HepG2 (cell line): ENCODE measurements around the gene PTGDS. TPM values are rescaled to one million over a fixed set of nuclear protein-coding genes. Genes with fewer than 3 reads are reported as not detected.

Source experiments
- BRF2 ChIP-seq: sonication (generic); formaldehyde crosslinking; IDR thresholded peaks from 2 replicates; pipeline ENCODE4 v1.8.1; 2022; ENCODE audit warnings: mild to moderate bottlenecking, missing genetic modification reagents
- CBX2 ChIP-seq, 2 experiments: fragments of 200-600 bp in 1 of 2; sonication (generic); formaldehyde crosslinking in 1 of 2; IDR thresholded peaks; 2 replicates each; pipeline versions ENCODE4 v1.7.0 to v1.8.1; 2018 to 2022; ENCODE audit warnings: low read depth in 2 of 2, low read length in 1 of 2, mild to moderate bottlenecking in 1 of 2, missing genetic modification reagents in 1 of 2
- CEBPB ChIP-seq: IDR thresholded peaks from 2 replicates; pipeline ENCODE4 v1.6.1; 2011; ENCODE audit warnings: low read depth, low read length, improper control_type of control experiment, borderline replicate concordance
- ESRRA ChIP-seq: sonication (generic); formaldehyde crosslinking; IDR thresholded peaks from 2 replicates; pipeline ENCODE4 v1.5.1; 2020; ENCODE audit warnings: mild to moderate bottlenecking, low read depth, missing genetic modification reagents
- HCFC1 ChIP-seq: fragments of 150-350 bp; IDR thresholded peaks from 2 replicates; pipeline ENCODE4 v1.6.1; 2014; ENCODE audit warnings: low read depth, low read length
- NFRKB ChIP-seq: fragments of 450-650 bp; IDR thresholded peaks from 2 replicates; pipeline ENCODE4 v1.6.1; 2017
- ONECUT2 ChIP-seq: sonication (generic); formaldehyde crosslinking; IDR thresholded peaks from 2 replicates; pipeline ENCODE4 v1.4.0; 2020; ENCODE audit warnings: missing genetic modification reagents
- PRMT3 ChIP-seq: sonication (generic); formaldehyde crosslinking; IDR thresholded peaks from 2 replicates; pipeline ENCODE4 v1.8.1; 2022; ENCODE audit warnings: low read depth, mild to moderate bottlenecking, moderate library complexity, missing genetic modification reagents, borderline replicate concordance
- SALL2 ChIP-seq: sonication (generic); formaldehyde crosslinking; IDR thresholded peaks from 2 replicates; pipeline ENCODE4 v1.8.1; 2023; ENCODE audit warnings: mild to moderate bottlenecking, missing genetic modification reagents, inconsistent platforms
- ZBED4 ChIP-seq: sonication (generic); formaldehyde crosslinking; IDR thresholded peaks from 2 replicates; pipeline ENCODE4 v1.4.0; 2020; ENCODE audit warnings: missing genetic modification reagents, borderline replicate concordance
- ZFP36L2 ChIP-seq: sonication (generic); formaldehyde crosslinking; IDR thresholded peaks from 2 replicates; pipeline ENCODE4 v1.4.0; 2020; ENCODE audit warnings: missing genetic modification reagents
- ZNF552 ChIP-seq: sonication (generic); formaldehyde crosslinking; IDR thresholded peaks from 2 replicates; pipeline ENCODE4 v1.9.0; 2022; ENCODE audit warnings: missing genetic modification reagents, mild to moderate bottlenecking, borderline replicate concordance
- ZNF629 ChIP-seq: sonication (generic); formaldehyde crosslinking; conservative IDR thresholded peaks from 2 replicates; pipeline ENCODE4 v1.5.0; 2020; ENCODE audit warnings: missing genetic modification reagents
- polyA plus RNA-seq, 8 experiments: library from polyadenylated mRNA; depleted of rRNA in 3 of 8; stranded (reverse) in 7 of 8; unstranded in 1 of 8; fragments of >200 nt; fragmentation: Illumina TruSeq in 4 of 8; extraction: Trizol in 4 of 8; gene quantifications; 2 replicates each; pipeline versions ENCODE4 v1.2.1 to v1.2.3, GENCODE V29; 2011 to 2016; ENCODE audit warnings: low read depth in 4 of 8, missing spikeins in 1 of 8, mixed read lengths in 1 of 8; ENCODE audit not compliant: insufficient read depth in 1 of 8
- total RNA-seq, 5 experiments: library from RNA; depleted of rRNA; stranded (reverse); fragments of >200 nt; fragmentation: Illumina TruSeq; extraction: Trizol; gene quantifications; 2 replicates each; pipeline ENCODE4 v1.2.3, GENCODE V29; 2016; ENCODE audit warnings: low read depth in 1 of 5
- TF ChIP-seq, protein P1 (sequence below): sonication (generic); formaldehyde crosslinking; IDR thresholded peaks from 2 replicates; pipeline ENCODE4 v1.4.0; 2020; ENCODE audit warnings: mild to moderate bottlenecking, missing genetic modification reagents
- TF ChIP-seq, protein P2 (sequence below): sonication (generic); formaldehyde crosslinking; IDR thresholded peaks from 2 replicates; pipeline ENCODE4 v1.8.0; 2022; ENCODE audit warnings: mild to moderate bottlenecking, missing genetic modification reagents
- TF ChIP-seq, protein P3 (sequence below): sonication (generic); formaldehyde crosslinking; IDR thresholded peaks from 2 replicates; pipeline ENCODE4 v1.5.0; 2020; ENCODE audit warnings: mild to moderate bottlenecking, missing genetic modification reagents, borderline replicate concordance

PTGDS gene
- total and polyA plus RNA-seq, 2 of the 13 experiments (the other 11 are each of a cell fraction or from before 2014, with no cell fraction given), result 0.33 to 0.50 TPM

- TF ChIP-seq CBX2 (IDR thresholded peaks at IDR 0.05; ENCODE audit: low read depth, low read length), result no peak
- TF ChIP-seq CBX2 (CRISPR knock-in tag; IDR thresholded peaks at IDR 0.05; ENCODE audit: low read depth), result no peak
- TF ChIP-seq PRMT3 (CRISPR knock-in tag), result no peak
- TF ChIP-seq, protein P1, sequence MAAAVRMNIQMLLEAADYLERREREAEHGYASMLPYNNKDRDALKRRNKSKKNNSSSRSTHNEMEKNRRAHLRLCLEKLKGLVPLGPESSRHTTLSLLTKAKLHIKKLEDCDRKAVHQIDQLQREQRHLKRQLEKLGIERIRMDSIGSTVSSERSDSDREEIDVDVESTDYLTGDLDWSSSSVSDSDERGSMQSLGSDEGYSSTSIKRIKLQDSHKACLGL, result no peak; the same call in 1 of the 2 replicates
- peak; percentile 60; the same call in 1 of the 2 replicates for TF ChIP-seq ZNF552 (CRISPR knock-in tag)
- peak; percentile 82 for TF ChIP-seq SALL2 (CRISPR knock-in tag)
- no peak for TF ChIP-seq ZNF629 (CRISPR knock-in tag)
- no peak for TF ChIP-seq HCFC1
- no peak for TF ChIP-seq ZFP36L2 (CRISPR knock-in tag)
- 0 out of 2 replicates have a peak, but pooled peaks have one; percentile 43 for TF ChIP-seq ESRRA (CRISPR knock-in tag)
- TF ChIP-seq BRF2 (CRISPR knock-in tag), result no peak
- TF ChIP-seq, protein P2, sequence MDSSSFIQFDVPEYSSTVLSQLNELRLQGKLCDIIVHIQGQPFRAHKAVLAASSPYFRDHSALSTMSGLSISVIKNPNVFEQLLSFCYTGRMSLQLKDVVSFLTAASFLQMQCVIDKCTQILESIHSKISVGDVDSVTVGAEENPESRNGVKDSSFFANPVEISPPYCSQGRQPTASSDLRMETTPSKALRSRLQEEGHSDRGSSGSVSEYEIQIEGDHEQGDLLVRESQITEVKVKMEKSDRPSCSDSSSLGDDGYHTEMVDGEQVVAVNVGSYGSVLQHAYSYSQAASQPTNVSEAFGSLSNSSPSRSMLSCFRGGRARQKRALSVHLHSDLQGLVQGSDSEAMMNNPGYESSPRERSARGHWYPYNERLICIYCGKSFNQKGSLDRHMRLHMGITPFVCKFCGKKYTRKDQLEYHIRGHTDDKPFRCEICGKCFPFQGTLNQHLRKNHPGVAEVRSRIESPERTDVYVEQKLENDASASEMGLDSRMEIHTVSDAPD (CRISPR knock-in tag), result no peak
- TF ChIP-seq NFRKB, result no peak
- TF ChIP-seq CEBPB, result no peak
- TF ChIP-seq ONECUT2 (CRISPR knock-in tag), result no peak
- TF ChIP-seq, protein P3, sequence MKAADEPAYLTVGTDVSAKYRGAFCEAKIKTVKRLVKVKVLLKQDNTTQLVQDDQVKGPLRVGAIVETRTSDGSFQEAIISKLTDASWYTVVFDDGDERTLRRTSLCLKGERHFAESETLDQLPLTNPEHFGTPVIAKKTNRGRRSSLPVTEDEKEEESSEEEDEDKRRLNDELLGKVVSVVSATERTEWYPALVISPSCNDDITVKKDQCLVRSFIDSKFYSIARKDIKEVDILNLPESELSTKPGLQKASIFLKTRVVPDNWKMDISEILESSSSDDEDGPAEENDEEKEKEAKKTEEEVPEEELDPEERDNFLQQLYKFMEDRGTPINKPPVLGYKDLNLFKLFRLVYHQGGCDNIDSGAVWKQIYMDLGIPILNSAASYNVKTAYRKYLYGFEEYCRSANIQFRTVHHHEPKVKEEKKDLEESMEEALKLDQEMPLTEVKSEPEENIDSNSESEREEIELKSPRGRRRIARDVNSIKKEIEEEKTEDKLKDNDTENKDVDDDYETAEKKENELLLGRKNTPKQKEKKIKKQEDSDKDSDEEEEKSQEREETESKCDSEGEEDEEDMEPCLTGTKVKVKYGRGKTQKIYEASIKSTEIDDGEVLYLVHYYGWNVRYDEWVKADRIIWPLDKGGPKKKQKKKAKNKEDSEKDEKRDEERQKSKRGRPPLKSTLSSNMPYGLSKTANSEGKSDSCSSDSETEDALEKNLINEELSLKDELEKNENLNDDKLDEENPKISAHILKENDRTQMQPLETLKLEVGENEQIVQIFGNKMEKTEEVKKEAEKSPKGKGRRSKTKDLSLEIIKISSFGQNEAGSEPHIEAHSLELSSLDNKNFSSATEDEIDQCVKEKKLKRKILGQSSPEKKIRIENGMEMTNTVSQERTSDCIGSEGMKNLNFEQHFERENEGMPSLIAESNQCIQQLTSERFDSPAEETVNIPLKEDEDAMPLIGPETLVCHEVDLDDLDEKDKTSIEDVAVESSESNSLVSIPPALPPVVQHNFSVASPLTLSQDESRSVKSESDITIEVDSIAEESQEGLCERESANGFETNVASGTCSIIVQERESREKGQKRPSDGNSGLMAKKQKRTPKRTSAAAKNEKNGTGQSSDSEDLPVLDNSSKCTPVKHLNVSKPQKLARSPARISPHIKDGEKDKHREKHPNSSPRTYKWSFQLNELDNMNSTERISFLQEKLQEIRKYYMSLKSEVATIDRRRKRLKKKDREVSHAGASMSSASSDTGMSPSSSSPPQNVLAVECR (CRISPR knock-in tag), result peak; percentile 85
- TF ChIP-seq ZBED4 (CRISPR knock-in tag), result peak; percentile 96
Observed at GRCh38 chr9:136949817-136950655, 27.3 kb upstream of the PTGDS start (continued).
